ELF-1 (cell line): ENCODE data around the gene ZBTB7A.

Experiments
- DNase-seq: peaks from one replicate; pipeline ENCODE4 v3.0.0-alpha.2; 2016; ENCODE audit warnings: low read depth, low spot score

The ZBTB7A gene

GRCh38 chr19:4054441-4055208 is 12.1 kb downstream of the ZBTB7A start:
- DNase-seq = no peak

GRCh38 chr19:4053423-4054324 is 13.0 kb downstream of the ZBTB7A start:
- no peak for DNase-seq

GRCh38 chr19:4052993-4053422 is 13.7 kb downstream of the ZBTB7A start:
- DNase-seq = no peak

- no peak for DNase-seq
Observed at GRCh38 chr19:4052114-4052992, 14.3 kb downstream of the ZBTB7A start.

GRCh38 chr19:4051175-4052101 is 15.3 kb downstream of the ZBTB7A start:
- no peak for DNase-seq

- DNase-seq = no peak
Observed at GRCh38 chr19:4049432-4049831, 17.3 kb downstream of the ZBTB7A start.

GRCh38 chr19:4046946-4047683 is 19.6 kb downstream of the ZBTB7A start:
- DNase-seq = no peak

- DNase-seq = no peak
Observed at GRCh38 chr19:4046362-4046691, 20.4 kb downstream of the ZBTB7A start.

- no peak for DNase-seq
Observed at GRCh38 chr19:4045597-4046361, 20.9 kb downstream of the ZBTB7A start.

- DNase-seq = no peak
Observed at GRCh38 chr19:4044990-4045465, 21.7 kb downstream of the ZBTB7A start.

GRCh38 chr19:4043966-4044715 is 22.6 kb downstream of the ZBTB7A start:
- no peak for DNase-seq

GRCh38 chr19:4043401-4043800 is 23.3 kb downstream of the ZBTB7A start:
- DNase-seq = no peak

GRCh38 chr19:4042731-4043082 is 24.0 kb downstream of the ZBTB7A start:
- DNase-seq = no peak

GRCh38 chr19:4042064-4042730 is 24.5 kb downstream of the ZBTB7A start:
- no peak for DNase-seq

- DNase-seq = no peak
Observed at GRCh38 chr19:4038661-4039423, 27.9 kb downstream of the ZBTB7A start.

GRCh38 chr19:4038057-4038456 is 28.6 kb downstream of the ZBTB7A start:
- DNase-seq = no peak

GRCh38 chr19:4037301-4037949 is 29.3 kb downstream of the ZBTB7A start:
- no peak for DNase-seq
